Islet precursor cell (in vitro differentiated cells): ENCODE measurements around the gene NSF.
"Not testable (repeated sequence)": the region's sequence is repeated elsewhere in the genome, so short reads cannot be mapped to it uniquely, and the experiment has no call there.

Source experiments
- DNase-seq: peaks from one replicate; pipeline ENCODE4 v3.0.0-alpha.2; 2018

Gene NSF

DNA sequence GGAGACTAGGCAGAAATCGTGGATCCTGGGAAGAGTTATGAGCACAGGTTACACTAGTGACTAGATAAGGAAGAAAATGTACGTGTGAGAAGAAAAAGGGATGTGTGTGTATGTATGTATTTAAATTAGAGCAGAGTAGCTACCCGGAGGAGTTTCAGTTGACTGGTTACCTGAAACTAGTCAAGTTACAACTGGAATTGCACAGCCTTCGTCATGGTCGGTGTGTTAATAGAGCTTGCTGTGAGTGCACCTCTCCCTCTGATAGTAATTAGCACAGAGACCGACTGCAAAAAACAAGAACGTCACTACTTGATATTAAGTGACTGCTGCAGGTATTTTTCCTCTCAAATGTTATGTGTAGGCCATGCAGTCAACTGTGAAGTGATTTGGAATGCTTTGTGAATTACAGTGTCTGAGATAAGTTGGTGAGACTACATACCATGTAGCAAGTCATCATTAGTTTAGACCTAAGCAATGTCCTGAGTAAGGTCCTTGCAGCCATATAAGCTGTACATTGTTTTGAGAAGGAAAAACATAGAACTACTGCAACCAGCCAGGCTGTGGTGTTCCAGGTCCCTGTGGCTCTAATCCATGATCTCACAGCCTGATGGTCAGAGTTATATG lies 132.3 kb downstream of the NSF start:
- DNase-seq = no peak

DNA sequence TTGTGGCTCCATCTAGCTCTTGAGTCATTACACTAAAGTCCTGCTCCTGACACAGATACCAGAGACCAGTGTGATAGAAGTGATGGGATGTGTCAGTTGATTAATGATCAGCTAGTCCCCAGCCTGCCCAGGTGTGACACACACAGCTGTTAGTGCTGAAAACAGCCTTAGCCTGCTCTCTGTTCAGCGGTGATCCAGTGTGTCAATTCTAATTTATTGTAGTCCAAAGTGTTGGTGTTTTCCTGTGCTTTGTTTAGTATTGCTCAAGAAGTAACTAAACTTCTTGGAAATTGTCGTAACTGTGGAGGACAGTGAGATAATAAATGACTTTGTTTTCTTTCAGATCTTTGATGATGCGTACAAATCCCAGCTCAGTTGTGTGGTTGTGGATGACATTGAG lies 135.7 kb downstream of the NSF start:
- DNase-seq = no peak

DNA sequence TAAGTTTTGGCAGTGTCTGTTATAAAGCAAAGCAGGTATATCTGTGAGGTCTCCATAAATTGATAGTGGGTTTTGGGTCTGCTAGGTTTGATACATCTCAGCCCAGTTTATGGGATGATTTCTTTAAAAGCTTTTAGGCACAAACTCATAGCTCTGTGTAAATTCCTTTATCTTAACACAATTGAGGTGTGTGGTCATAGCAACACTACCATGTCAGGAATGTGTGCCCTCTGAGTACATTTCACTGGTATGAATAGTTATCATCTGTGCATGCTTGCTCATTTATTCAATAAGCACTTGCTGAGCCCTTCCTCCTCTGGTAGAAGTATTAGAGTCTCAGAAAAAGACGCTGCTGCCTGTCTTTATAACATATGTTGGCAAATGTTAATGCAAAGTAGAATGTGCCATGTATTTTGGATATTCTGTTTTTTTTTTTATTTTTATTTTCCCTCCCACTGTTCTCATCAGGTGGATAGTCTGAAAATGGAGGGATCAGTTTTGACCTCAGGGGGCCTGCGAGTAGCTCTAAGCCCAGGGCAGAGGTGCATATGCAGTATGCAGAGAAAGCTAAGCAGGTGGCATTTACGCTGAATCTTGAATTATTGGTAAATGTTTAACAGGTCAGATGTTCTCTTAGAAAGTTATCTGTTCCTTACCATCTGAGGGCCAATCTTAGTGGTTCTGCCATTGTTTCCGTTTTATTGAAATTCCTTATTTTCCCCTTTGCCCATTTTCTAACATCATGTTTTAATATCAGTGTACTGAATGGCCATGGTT lies 137.3 kb downstream of the NSF start:
- no peak for DNase-seq

DNA sequence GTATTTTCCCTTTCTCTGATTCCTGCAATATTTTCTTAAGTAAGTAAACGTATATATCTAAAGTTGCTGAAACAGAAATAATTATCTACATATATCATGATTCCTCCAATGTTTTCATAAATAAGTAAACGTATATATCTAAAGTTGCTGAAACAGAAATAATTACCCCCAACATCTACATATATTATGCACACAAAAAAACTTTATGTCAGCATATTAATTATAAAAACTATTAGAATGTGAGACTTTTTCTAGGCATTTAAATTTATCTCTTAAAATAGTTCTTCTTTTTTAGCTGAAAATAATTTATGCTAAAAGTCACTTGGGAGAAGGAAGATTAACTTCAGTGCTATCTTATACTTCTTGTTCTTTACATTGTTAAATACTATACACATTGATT lies 139.6 kb downstream of the NSF start:
- DNase-seq = no peak

DNA sequence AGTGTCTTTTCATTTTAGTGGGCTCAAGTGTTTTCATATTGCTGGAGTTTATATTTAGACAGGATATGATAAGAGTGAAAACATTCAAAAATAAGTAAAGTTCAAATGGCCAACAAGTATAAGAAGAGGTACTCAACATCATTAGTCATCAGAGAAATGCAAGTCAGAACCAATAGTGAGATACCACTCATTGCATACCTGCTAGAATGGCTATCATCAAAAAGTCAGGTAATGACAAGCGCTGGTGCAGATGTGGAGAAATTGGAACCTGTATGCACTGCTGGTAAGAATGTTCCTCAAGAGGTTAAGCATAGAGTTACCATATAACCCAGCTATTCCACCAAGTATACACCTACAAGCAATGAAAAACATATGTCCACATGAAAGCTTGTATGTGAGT lies 140.2 kb downstream of the NSF start:
- DNase-seq = no peak

DNA sequence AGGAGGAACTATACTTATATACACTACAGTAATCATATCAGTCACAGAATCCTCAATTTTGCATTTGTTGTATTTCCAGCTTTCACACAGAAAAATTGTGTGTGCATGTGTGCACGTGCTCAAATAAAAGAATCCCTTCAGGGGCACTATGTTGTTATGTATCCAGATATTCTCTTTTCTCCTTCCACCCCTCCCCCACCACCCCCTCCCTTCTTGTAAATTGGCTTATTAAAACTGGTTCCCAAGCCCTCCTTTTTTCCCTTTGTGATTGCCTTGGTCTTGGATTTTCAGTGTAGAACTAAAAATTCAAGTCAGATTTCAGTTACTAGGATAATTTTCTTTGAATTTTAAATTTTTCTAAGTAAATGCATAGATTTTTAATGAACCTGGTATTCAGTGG lies 141.7 kb downstream of the NSF start:
- DNase-seq = no peak

DNA sequence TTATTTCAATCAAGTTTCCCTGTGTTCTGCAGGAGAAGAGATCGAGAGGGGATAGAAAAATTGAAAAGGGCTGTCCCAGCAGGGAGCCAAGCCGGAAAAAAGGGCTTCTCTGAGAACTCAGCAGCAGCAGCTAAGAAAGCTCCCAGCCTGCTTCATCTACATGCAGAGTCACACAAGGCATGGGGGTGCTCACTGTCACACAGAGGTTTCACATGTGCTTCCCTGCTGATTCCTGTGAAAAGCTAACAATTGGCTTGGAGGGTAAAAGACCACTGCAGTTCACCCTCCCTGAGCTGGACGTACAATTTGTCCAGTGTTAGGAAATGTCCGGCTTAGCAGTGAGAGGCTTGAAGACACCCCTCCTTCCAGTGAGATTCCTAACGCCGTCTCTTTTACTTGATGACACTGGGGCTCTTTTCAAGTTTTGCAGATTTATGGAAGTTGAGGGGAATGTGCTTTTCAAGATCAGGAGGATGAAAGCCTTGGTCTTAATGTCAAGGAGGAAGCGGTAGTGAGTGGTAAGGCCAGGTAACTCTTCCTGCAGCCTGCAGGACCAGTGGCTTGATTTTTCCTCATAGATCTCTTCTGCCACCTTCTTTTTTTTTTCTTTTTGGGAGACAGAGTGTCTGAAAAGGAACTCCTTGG lies 142.4 kb downstream of the NSF start:
- no peak for DNase-seq

DNA sequence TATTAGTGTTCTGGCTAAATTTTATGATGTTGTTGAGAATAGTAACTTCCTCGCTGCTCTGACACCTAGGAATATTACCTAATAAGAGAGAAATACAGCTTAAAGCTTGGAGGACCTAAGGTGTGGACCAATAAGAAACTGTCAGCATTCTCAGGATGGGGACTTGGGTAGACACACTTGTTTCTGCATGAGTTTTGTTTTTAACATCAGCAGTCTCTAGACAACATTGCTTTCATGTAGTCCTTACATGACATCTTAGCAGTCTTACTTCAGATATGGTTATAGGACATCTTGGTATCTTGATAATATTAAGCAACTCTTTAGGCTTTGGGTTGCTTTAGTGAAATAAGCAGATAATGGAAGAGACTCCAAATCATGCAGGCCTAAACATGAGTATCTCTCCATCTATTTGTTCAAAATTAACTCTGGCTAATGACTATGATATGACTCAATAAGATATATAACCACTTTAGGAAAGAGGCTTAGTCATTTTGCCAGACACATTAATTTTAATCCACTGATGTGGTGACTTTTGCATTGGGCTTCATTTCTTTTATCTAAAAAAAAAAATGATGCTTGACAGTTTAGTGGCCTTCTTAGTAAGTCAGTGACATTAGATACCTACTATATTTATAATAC lies 143.5 kb downstream of the NSF start:
- DNase-seq = no peak

DNA sequence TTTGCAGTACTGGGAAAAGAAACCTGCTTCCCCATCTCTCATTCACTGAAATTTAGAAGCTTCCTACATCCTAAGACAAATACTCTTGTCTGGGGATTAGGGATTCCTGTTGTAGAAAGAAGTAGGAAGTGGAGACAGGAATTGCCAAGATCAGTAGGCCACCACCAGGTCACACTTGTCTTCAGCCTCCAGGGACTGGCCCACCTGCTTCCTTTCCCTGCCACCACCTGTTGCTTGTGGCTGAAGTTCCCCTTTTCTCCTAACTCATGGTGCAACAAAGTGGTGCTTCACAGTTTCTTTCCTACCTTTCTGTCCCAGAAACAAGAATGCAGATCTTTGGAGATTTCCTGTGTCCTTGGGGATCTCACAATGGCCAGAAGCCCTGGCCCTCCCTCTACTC lies 145.6 kb downstream of the NSF start:
- no peak for DNase-seq

DNA sequence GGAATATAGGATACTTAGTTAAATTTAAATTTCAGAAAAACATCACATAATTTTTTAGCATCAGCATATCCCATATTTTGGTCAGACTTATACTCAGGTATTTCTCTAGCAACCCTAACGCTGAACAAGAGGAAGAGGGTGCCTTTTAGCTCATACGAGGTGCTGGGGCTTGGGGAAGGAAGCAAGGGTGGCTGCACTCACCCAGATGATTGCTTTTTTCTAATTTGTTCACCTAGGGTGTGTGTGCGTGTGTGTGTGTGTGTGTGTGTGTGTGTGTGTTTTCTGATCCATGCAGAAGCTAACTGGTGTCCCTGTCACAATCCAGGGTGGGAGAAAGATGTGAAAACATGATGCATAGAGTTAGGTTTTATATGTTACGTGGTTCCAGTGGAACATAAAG lies 146.9 kb downstream of the NSF start:
- DNase-seq = no peak

DNA sequence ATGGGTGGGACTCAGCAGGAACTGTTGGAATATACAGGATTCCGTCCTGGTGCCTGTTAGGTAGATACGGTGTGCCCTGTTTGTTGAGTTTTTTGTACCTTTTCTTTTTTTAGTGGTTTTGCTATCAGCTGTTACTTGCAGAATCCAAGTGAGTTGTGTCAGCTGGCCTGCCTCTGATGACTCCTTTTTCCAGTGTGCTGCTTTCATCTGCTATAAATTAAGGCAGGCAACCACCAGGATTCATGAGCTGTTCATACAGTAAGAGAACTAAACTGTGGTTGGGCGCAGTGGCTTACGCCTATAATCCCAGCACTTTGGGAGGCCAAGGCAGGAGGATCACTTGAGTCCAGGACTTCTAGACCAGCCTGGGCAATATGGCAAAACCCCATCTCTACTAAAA lies 148.1 kb downstream of the NSF start:
- no peak for DNase-seq

DNA sequence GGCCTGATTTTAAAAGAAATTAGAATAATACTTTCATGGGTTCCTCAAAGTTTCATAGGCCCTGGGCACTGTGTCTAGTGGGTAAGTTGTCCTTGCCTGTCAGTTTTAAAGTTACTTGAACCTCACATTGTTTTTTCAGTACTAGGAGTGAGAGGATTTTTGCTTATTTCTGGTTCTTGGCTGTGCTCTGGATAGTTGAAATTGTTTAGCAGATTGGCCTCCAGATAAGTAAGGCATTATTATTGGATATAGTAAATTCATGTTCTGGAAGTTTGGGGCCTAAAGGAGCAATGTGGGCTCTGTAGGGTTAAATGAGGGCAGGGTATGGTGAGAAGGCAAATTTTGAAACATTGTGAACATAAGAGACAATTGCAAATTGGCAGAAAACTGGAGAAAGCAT lies 149.5 kb downstream of the NSF start:
- no peak for DNase-seq

DNA sequence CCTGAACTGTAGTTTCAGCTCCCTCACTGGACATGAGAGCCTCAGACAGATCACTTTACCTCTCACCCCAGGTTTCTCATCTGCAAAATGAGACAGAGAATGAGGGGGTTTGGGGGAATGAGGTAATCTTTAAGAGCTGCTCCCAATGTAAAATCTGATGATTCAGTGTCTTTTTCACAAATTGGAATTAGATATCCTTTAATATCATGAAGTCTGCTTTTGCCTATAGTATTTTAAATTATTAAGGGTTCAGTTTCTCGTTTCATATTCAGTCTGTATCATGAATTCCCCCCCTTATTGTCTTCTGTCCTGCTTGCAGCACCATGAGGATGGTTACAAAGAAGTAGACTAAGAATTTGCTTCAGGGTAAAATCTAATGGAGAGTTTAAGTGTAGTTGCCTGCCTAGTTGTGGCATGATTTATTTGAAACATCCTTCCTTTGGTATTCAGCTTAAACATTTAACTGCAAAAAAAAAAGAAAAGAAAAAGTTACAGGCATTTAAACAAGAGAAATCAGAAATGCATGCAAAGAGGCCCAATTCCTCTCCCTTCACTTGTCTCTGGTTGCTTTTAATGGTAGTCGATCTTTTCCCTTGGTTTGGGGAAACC lies 150.8 kb downstream of the NSF start:
- DNase-seq = no peak

DNA sequence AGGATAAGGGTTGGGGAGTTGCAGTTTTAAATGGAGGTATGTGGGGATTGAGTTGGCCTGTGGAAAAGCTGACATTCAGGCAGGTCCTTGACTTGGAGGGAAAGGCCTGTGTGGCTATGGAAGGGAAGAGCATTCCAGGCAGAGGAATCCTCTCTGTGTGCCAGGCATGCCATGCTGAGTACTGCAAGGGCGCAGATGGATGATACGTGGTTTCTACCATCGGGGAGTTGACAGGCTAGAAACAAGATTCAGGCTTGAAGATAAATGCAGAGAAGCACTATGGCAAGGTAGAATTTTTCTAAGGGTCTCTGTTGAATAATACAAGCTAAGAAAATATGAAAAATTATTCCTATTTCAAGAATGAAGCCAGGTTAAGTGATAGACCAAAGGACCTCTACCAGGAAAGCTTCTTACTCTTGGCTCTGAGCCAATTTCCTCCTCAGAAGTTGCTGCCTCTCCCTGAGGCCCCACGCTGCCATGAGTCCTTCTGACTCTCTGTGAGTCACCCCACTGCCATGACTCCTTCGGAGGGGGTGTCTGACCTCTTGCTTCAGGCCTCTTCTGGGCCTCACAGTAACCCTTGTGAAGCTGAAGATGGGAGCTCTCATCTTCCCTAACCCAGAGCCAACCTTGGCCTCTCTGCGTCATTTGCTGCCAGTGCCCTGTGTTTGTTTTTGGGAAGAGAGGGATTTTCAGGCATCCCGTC lies 152.2 kb downstream of the NSF start:
- DNase-seq = no peak

DNA sequence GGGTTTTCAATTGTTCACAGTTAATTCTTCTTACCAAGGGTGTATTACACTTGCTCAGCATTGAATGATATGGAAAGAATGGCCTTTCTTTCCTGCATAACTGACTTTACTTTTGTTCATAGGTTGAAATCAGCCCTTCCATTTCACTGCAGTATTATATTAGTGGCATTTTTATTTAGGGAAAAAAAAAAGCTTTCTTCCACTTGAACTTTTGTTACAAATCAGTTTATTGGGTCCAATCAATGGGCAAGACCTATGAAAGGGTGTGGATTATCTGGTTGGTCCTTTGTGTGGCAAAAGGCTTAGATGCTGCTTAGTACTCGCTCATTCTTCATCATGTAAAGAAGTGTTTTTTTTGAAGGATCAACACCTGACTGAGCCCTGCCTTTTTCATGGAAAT lies 154.0 kb downstream of the NSF start:
- no peak for DNase-seq

DNA sequence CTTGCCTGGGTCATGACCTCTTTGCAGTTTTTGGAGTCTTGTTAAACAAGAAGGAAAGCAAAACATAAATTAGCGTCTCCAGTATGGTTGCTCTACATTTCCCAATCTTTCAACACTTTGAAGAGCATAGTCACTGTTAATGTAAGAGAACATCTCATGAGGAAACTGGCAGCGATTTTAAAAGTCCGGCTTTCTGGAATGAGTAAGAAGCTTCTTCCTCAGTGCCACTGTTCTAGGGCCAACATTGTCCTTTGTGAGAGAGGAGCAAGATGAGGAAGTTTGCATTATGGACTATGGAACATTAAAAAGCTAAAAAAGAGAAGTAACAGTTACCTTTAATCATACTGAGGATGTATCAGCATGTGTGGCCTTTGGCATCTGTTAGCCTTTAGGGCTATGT lies 154.9 kb downstream of the NSF start:
- DNase-seq = no peak

DNA sequence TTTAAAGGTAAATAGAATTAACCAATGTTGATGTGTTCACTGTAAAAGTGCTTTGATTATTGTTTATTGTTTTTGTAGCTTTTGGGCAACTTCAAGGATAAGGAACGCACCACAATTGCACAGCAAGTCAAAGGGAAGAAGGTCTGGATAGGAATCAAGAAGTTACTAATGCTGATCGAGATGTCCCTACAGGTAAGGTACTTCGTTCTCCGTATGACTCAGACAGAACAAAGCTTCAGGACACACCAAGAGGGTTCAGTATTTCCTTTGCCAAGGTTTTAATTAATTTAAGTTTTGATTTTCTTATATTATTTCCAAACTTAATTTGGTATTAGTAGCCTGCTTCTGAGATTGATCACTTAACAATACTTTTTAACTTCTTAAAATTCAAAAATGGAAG lies 161.0 kb downstream of the NSF start:
- no peak for DNase-seq

DNA sequence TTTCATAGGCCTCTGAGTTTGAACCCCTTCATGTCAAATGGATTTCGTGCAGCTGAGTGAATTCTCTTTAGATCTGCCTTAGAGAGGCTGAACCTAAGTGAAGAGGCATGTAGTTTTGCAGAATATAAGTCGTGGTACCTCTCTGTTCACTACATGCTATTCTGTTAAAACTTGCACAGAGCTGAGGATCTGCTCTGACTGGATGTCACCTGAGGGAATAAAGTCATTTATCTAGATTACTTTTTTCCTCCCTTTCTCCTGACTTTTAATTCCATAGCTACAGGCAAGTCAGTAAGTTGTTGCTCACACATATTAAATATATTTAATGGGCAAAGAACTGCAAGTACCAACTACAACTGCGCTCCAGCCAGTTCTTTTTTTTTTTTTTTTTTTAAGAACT lies 163.3 kb downstream of the NSF start:
- DNase-seq = no peak

DNA sequence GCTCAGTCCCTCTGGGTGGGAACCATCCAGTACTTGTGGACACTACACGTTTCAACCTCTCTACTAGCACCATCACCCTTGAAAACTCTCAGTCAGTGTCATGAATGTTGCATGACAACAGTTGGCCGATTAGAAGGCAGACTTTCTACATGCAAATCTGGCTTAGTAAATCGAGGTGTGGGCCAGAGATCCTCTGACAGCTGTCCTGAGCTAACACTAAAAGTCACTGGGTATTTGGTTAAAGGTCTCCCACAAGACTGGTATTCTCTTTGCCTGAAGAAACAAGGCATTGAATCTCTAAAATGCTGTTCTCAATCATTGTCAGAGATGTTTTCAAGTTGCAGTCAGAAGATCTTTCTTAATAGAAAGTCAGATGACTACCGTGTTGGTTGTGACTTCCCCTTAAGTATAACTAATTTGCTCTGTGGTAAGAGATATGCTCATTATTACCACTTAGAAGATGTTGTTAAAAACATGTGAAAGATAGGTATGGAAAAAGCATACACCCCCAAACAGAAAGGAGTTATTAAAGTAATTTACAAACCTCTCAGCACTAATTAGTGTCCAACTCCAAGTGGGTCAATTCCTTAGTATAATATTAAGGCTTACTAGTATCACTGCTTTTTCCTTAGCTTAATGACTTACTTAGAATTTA lies 165.7 kb downstream of the NSF start:
- no peak for DNase-seq

DNA sequence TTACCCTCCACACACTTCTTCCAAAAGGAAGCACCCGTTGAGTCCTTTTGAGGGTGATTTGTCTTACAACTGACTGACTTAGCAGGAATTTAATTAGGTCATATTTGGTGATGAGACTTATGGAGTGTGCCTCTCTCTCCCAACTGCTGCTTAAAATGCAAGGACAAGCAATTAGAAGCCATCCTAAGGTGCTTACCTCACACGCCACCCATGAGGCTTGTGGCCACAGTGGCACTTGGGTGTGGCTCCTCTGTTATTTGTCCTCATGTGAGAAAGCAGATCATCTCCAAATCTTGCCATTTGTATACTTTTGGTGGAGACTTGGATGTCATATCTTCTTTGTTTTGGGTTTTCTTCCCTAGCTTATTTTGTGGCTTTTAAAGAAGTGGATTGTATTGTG lies 166.4 kb downstream of the NSF start:
- no peak for DNase-seq

DNA sequence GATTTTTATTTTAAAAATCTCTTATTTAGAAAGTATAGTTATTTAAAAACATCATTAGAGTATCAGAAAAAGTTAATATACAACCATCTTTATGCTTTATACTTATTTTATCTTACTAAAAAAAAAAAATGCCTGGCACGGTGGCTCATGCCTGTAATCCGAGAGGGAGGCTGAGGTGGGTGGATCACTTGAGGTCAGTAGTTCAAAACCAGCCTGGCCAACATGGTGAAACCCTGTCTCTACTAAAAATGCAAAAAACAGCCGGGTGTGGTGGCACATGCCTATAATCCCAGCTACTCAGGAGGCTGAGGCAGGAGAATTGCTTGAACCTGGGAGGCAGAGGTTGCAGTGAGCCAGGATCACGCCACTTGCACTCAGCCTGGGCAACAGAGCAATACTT lies 167.1 kb downstream of the NSF start:
- not testable (repeated sequence) for DNase-seq

DNA sequence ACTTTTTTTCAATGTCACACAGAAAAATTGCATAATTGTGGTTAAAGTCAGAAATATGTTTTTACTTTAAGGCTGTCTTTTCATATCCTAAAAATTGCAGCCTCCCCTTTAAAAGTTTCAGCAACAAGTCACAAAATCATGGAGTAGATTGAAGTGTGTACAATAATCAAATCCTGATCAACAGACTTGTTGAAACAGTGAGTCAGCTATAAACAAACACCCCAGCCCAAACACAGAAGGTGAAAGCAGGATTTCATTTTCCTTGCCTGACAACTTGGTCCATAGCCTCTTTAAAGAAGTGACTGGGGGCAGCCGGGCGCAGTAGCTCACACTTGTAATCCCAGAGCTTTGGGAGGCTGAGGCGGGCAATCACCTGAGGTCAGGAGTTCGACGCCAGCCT lies 168.1 kb downstream of the NSF start:
- no peak for DNase-seq
